A204.1 (cell line): ENCODE results near the gene CD44.

Experiments
- FAIRE-seq: peaks from 2 replicates; lab custom pipeline; 2012; peaks lifted over from hg19 to GRCh38; lab: Jason Lieb, UNC

CD44 gene

GRCh38 chr11:35158701-35159510 lies 19.9 kb downstream of the CD44 start:
- FAIRE-seq, result no peak

GRCh38 chr11:35160246-35160824 lies 21.4 kb downstream of the CD44 start:
- no peak for FAIRE-seq

- FAIRE-seq, result no peak
Observed at GRCh38 chr11:35160902-35161597, 22.1 kb downstream of the CD44 start.

- no peak for FAIRE-seq
Observed at GRCh38 chr11:35162745-35163144, 23.8 kb downstream of the CD44 start.

- no peak for FAIRE-seq
Observed at GRCh38 chr11:35163209-35163608, 24.2 kb downstream of the CD44 start.

GRCh38 chr11:35163702-35164496 lies 24.9 kb downstream of the CD44 start:
- FAIRE-seq, result no peak

GRCh38 chr11:35165030-35165422 lies 26.1 kb downstream of the CD44 start:
- no peak for FAIRE-seq

- no peak for FAIRE-seq
Observed at GRCh38 chr11:35165423-35166368, 26.7 kb downstream of the CD44 start.

GRCh38 chr11:35166369-35167360 lies 27.7 kb downstream of the CD44 start:
- no peak for FAIRE-seq

GRCh38 chr11:35167426-35167954 lies 28.5 kb downstream of the CD44 start:
- FAIRE-seq, result no peak

GRCh38 chr11:35168671-35169070 lies 29.7 kb downstream of the CD44 start:
- no peak for FAIRE-seq

GRCh38 chr11:35169112-35169511 lies 30.1 kb downstream of the CD44 start:
- FAIRE-seq, result no peak

- no peak for FAIRE-seq
Observed at GRCh38 chr11:35169754-35170153, 30.8 kb downstream of the CD44 start.

- no peak for FAIRE-seq
Observed at GRCh38 chr11:35170503-35170902, 31.5 kb downstream of the CD44 start.

- FAIRE-seq, result no peak
Observed at GRCh38 chr11:35171226-35171625, 32.3 kb downstream of the CD44 start.

- FAIRE-seq, result no peak
Observed at GRCh38 chr11:35173011-35173511, 34.1 kb downstream of the CD44 start.

GRCh38 chr11:35173616-35174566 lies 34.9 kb downstream of the CD44 start:
- no peak for FAIRE-seq

- no peak for FAIRE-seq
Observed at GRCh38 chr11:35174666-35175065, 35.7 kb downstream of the CD44 start.
